ENCODE results near the gene PTPN3. TPM values are rescaled to one million over a fixed set of nuclear protein-coding genes. Genes with fewer than 3 reads are reported as not detected.
"Not testable (repeated sequence)": the region's sequence is repeated elsewhere in the genome, so short reads cannot be mapped to it uniquely, and the experiment has no call there.

Gene PTPN3
- total RNA-seq, 2 donors from 2014 or later = 6.9 to 7.9 TPM

DNA sequence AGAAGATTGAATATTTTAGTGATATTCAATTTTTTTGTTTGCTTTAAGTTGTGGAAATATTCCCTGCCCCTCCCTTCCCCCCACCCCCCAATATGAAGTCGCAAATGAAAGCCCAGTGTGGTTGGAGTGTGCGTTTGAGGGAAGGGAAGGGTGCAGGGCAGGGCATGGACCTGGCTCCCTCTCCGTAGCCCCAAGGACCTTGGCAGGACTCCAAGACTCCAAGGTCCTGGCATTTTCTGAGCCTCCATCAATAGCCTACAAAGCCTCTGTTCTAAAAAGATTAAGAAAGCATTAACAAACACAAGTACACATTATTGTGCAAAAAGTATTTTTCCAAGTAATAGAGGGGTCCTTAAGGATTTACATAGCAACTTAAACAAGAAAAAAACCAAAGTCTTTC is 38.8 kb upstream of the PTPN3 start:
- Histone ChIP-seq H3K27ac (no peak overlapping the region), H3K4me1 (no peaks in the 10 kb centered on the region), H3K36me3 (no peaks in the 10 kb centered on the region), H3K4me3 (no peak overlapping the region), H3K9me3 (no peaks in the 10 kb centered on the region), H3K27me3 (no peaks in the 10 kb centered on the region)
- no peak for TF ChIP-seq CTCF (IDR thresholded peaks at IDR 0.05)
- DNase-seq (ENCODE audit: low spot score) = no peak

GRCh38 chr9:109535365-109535764 is 37.3 kb upstream of the PTPN3 start:
- DNase-seq (ENCODE audit: low spot score) = no peak
- no peaks in the 10 kb centered on the region for H3K27me3 ChIP-seq
- no peak overlapping the region for H3K27ac ChIP-seq
- H3K4me3 ChIP-seq = no peak overlapping the region
- H3K36me3 ChIP-seq = no peaks in the 10 kb centered on the region
- TF ChIP-seq CTCF (IDR thresholded peaks at IDR 0.05) = no peak
- no peaks in the 10 kb centered on the region for H3K4me1 ChIP-seq
- H3K9me3 ChIP-seq = no peaks in the 10 kb centered on the region

DNA sequence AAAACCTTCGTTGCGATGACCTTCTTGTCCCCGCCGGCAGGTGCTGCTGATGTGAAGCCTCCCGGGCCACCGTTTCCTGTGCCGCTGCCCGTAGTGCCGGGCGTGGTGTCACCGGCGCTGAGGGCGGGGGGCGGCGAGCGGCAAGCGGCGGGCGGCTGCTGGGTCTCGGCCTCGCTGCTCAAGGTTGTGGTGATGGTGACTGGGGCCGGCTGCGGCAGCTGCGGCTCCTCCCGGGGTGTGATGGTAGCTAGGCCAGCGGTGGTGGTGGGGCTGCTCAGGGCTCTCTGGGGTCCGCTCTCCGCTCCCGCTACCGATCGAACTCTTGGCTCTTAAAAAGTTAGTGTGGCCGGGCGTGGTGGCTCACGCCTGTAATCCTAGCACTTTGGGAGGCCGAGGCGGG is 36.0 kb upstream of the PTPN3 start:
- Histone ChIP-seq H3K9me3 (no peaks in the 10 kb centered on the region), H3K4me1 (no peaks in the 10 kb centered on the region), H3K27me3 (no peaks in the 10 kb centered on the region), H3K4me3 (no peak overlapping the region), H3K27ac (no peak overlapping the region), H3K36me3 (no peaks in the 10 kb centered on the region)
- no peak for TF ChIP-seq CTCF (IDR thresholded peaks at IDR 0.05)
- no peak for DNase-seq (ENCODE audit: low spot score)

DNA sequence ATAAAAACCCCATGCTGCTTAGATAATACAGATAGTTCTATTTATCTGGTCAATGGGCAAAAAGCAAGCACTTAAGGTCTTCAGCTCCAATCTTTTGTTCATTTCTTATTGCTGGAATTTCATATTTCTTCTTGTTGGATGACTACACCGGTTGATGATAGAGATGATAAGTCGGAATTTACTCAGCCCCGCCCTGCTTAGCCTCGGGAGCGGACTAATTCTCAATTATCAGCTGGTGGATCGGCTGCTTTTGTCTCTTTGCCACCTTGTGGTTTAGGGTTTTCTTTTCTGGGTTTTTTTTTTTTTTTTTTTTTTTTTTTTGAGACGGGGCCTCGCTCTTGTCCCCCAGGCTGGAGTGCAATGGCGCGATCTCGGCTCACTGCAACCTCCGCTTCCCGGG is 34.5 kb upstream of the PTPN3 start:
- DNase-seq (ENCODE audit: low spot score); H3K4me3 ChIP-seq; H3K27ac ChIP-seq; H3K4me1 ChIP-seq; H3K9me3 ChIP-seq; H3K36me3 ChIP-seq; H3K27me3 ChIP-seq: not testable (repeated sequence)

- Histone ChIP-seq H3K9me3 (no peaks in the 10 kb centered on the region), H3K36me3 (no peaks in the 10 kb centered on the region), H3K4me1 (no peaks in the 10 kb centered on the region), H3K27ac (no peak overlapping the region), H3K27me3 (no peaks in the 10 kb centered on the region), H3K4me3 (no peak overlapping the region)
- TF ChIP-seq CTCF (IDR thresholded peaks at IDR 0.05) = no peak
- DNase-seq (ENCODE audit: low spot score) = no peak
Measured at GRCh38 chr9:109522106-109522505, 24.0 kb upstream of the PTPN3 start.

GRCh38 chr9:109520475-109521132 is 22.5 kb upstream of the PTPN3 start:
- Histone ChIP-seq H3K4me3 (no peak overlapping the region), H3K4me1 (no peaks in the 10 kb centered on the region), H3K36me3 (no peaks in the 10 kb centered on the region), H3K27ac (no peak overlapping the region), H3K27me3 (no peaks in the 10 kb centered on the region), H3K9me3 (no peaks in the 10 kb centered on the region)
- TF ChIP-seq CTCF (IDR thresholded peaks at IDR 0.05) = peak; percentile 70 to 92
- DNase-seq (ENCODE audit: low spot score) = peak; percentile 85
